GM19372 (cell line): ENCODE data around the gene RAD23B.

Experiments
- ATAC-seq: cut with Tn5 transposase; IDR thresholded peaks from one replicate; pipeline ENCODE4 v1.9.1; 2021; ENCODE audit warnings: mild to moderate bottlenecking, low read depth, moderate library complexity; ENCODE audit not compliant: unreplicated experiment

Gene RAD23B

GRCh38 chr9:107330420-107330819, 47.3 kb downstream of the RAD23B start:
- ATAC-seq: no peak

GRCh38 chr9:107332883-107333282, 49.8 kb downstream of the RAD23B start:
- no peak for ATAC-seq

GRCh38 chr9:107333363-107333762, 50.3 kb downstream of the RAD23B start:
- ATAC-seq: no peak

GRCh38 chr9:107334103-107334776, 51.2 kb downstream of the RAD23B start:
- ATAC-seq: no peak

GRCh38 chr9:107335331-107335730, 52.3 kb downstream of the RAD23B start:
- no peak for ATAC-seq

- no peak for ATAC-seq
These were observed 53.8 kb downstream of the RAD23B start for GRCh38 chr9:107336718-107337360.

GRCh38 chr9:107337676-107338590, 54.9 kb downstream of the RAD23B start:
- ATAC-seq: no peak

GRCh38 chr9:107338911-107339659, 56.0 kb downstream of the RAD23B start:
- no peak for ATAC-seq

- ATAC-seq: peak; percentile 82
These were observed 58.0 kb downstream of the RAD23B start for GRCh38 chr9:107340920-107341632.

- no peak for ATAC-seq
These were observed 59.5 kb downstream of the RAD23B start for GRCh38 chr9:107342476-107343161.

GRCh38 chr9:107345327-107345726, 62.2 kb downstream of the RAD23B start:
- no peak for ATAC-seq

- no peak for ATAC-seq
These were observed 65.8 kb downstream of the RAD23B start for GRCh38 chr9:107348836-107349235.

GRCh38 chr9:107350443-107350842, 67.4 kb downstream of the RAD23B start:
- no peak for ATAC-seq

- ATAC-seq: no peak
These were observed 68.4 kb downstream of the RAD23B start for GRCh38 chr9:107351382-107352045.

GRCh38 chr9:107355394-107355793, 72.3 kb downstream of the RAD23B start:
- no peak for ATAC-seq

- ATAC-seq: no peak
These were observed 75.9 kb downstream of the RAD23B start for GRCh38 chr9:107358986-107359385.

- ATAC-seq: no peak
These were observed 77.0 kb downstream of the RAD23B start for GRCh38 chr9:107360098-107360497.

GRCh38 chr9:107361816-107362215, 78.7 kb downstream of the RAD23B start:
- ATAC-seq: no peak
